ENCODE measurements around the gene TM4SF1. TPM values are rescaled to one million over a fixed set of nuclear protein-coding genes. Genes with fewer than 3 reads are reported as not detected.

The TM4SF1 gene
- total and polyA plus RNA-seq, 2 experiments from 2014 or later, result 0.10 to 0.74 TPM

GRCh38 chr3:149406244-149406752 is 28.8 kb upstream of the TM4SF1 start (continued):
- TF ChIP-seq STAT1 (IDR thresholded peaks at IDR 0.05; ENCODE audit: unreplicated experiment) (no peak), EZH2phosphoT487 (IDR thresholded peaks at IDR 0.05; ENCODE audit: unreplicated experiment) (no peak), REST (IDR thresholded peaks at IDR 0.05; ENCODE audit: unreplicated experiment) (no peak), CTCF (conservative IDR thresholded peaks at IDR 0.05; ENCODE audit: low read depth in 2 of 2) (no peak), POLR2AphosphoS5 (IDR thresholded peaks at IDR 0.05; ENCODE audit: low read depth) (no peak)

GRCh38 chr3:149403443-149403842 is 26.0 kb upstream of the TM4SF1 start:
- Histone ChIP-seq H3K36me3 (ENCODE audit: insufficient read depth) (no peaks in the 10 kb centered on the region), H3K27ac (ENCODE audit: low read depth) (no peak overlapping the region), H3K79me2 (replicated peaks; ENCODE audit: insufficient read depth) (no peaks in the 10 kb centered on the region), H3K4me1 (ENCODE audit: insufficient read depth) (no peaks in the 10 kb centered on the region), H3K9me2 (ENCODE audit: insufficient read depth) (no peaks in the 10 kb centered on the region), H4K20me1 (replicated peaks; ENCODE audit: insufficient read depth) (no peaks in the 10 kb centered on the region), H3K4me3 (no peak overlapping the region), H2AFZ (no peak overlapping the region), H3K4me2 (no peak overlapping the region), H3K27me3 (ENCODE audit: insufficient read depth) (no peaks in the 10 kb centered on the region), H3F3A (replicated peaks; ENCODE audit: low read depth) (no peaks in the 10 kb centered on the region)
- Mint-ChIP-seq H3K27me3 (ENCODE audit: insufficient read depth, low read depth, poor library complexity) (peaks cover 2% of the 10 kb centered on the region), H3K36me3 (ENCODE audit: low read depth) (no peaks in the 10 kb centered on the region), H3K4me3 (no peak overlapping the region), H3K27ac (no peak overlapping the region), H3K9me3 (no peaks in the 10 kb centered on the region), H3K4me1 (peaks cover 6% of the 10 kb centered on the region; the same call in 2 of the 3 replicates)
- DNase-seq (ENCODE audit: low spot score), result no peak
- no peak for ATAC-seq
- TF ChIP-seq CREB1 (CRISPR knock-in tag; IDR thresholded peaks at IDR 0.05; ENCODE audit: low read depth), result no peak
- TF ChIP-seq JUNB (IDR thresholded peaks at IDR 0.05; ENCODE audit: unreplicated experiment), result no peak
- no peak for TF ChIP-seq ZNF114 (CRISPR knock-in tag; IDR thresholded peaks at IDR 0.05)
- no peak for TF ChIP-seq POLR2AphosphoS5 (IDR thresholded peaks at IDR 0.05; ENCODE audit: low read depth)
- no peak for TF ChIP-seq STAT1 (IDR thresholded peaks at IDR 0.05; ENCODE audit: unreplicated experiment)
- no peak for TF ChIP-seq EZH2phosphoT487 (IDR thresholded peaks at IDR 0.05; ENCODE audit: unreplicated experiment)
- no peak for TF ChIP-seq EZH2 (IDR thresholded peaks at IDR 0.05; ENCODE audit: low read depth, unreplicated experiment)
- no peak for TF ChIP-seq CTCF (conservative IDR thresholded peaks at IDR 0.05; ENCODE audit: low read depth in 2 of 2)
- TF ChIP-seq ZNF462 (CRISPR knock-in tag; IDR thresholded peaks at IDR 0.05), result no peak
